Activated CD4-positive, alpha-beta T cell treated with anti-CD3 and anti-CD28 coated beads, Interleukin-2, Interleukin-4, amounts not matched to agents 100 ng/mL and 50 ng/mL, durations not matched to agents 16 hours and 8 hours (primary cell): Measurements from ENCODE around the gene NGRN.
"Not testable (repeated sequence)": the region's sequence is repeated elsewhere in the genome, so short reads cannot be mapped to it uniquely, and the experiment has no call there.

Experiments
- DNase-seq: peaks from one replicate; pipeline ENCODE4 v3.0.0-alpha.2; 2020; ENCODE audit warnings: low spot score

Gene NGRN

GRCh38 chr15:90234096-90234988, 31.1 kb upstream of the NGRN start, which contains the start of gene GDPGP1:
Gene GDPGP1, plus strand, starts transcription at chr15:90234209. Its CDS starts 6,700 bp downstream, at chr15:90240909.
- DNase-seq: no peak

GRCh38 chr15:90239371-90239770, 26.1 kb upstream of the NGRN start:
- DNase-seq: no peak

DNA sequence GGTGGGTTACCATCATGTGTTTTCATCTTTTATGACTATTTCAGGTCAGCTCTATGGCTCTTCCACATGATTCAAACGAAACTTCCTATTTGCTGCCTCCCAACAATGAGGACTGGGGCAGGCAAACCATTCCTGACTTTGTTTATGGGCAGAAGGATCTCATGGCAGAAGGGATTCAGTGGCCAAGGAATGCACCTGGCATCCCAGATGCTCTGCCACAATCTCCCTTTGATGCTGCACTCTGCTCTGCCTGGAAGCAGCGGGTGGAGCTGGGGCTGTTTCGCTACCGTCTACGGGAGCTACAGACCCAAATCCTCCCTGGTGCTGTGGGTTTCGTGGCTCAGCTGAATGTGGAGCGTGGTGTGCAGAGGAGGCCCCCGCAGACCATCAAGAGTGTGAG, 24.6 kb upstream of the NGRN start:
- no peak for DNase-seq

DNA sequence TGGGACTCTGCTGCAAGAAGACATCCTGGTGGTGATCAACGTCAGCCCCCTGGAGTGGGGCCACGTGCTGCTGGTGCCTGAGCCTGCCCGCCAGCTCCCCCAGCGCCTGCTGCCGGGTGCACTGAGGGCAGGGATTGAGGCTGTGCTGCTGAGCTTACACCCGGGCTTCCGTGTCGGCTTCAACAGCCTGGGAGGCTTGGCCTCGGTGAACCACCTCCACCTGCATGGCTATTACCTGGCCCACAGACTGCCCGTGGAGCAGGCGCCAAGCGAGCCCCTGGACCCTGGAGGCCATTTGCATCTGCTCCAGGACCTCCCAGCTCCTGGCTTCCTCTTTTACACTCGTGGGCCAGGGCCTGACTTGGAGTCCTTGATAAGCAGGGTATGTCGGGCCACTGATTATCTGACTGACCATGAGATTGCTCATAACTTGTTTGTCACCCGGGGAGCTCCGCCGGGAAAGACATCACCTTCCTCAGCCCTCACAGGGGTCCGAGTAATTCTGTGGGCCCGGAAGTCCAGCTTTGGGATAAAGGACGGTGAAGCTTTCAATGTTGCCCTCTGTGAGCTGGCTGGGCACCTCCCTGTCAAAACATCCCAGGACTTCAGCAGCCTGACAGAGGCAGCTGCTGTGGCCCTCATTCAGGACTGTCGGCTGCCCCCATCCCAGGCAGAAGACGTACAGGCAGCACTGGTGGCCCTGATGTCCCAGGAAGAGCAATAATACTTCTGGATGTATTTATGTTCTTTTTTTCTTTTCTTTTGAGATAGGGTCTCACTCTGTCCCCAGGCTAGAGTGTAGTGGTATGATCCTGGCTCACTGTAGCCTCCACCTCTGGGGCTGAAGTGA, 23.9 kb upstream of the NGRN start:
- DNase-seq: no peak

GRCh38 chr15:90243943-90244639, 21.4 kb upstream of the NGRN start:
- DNase-seq: no peak

GRCh38 chr15:90248789-90249202, 16.7 kb upstream of the NGRN start:
- no peak for DNase-seq

- DNase-seq: peak; percentile 54
Observed at GRCh38 chr15:90249203-90249863, 16.1 kb upstream of the NGRN start, which contains the start of gene TTLL13. Gene TTLL13, plus strand, starts transcription at chr15:90249556. Its CDS starts 1,075 bp downstream, at chr15:90250631.

GRCh38 chr15:90257776-90258175, 7.7 kb upstream of the NGRN start:
- DNase-seq: no peak

- peak; percentile 77 for DNase-seq
Observed at GRCh38 chr15:90259524-90259923, 5.9 kb upstream of the NGRN start.

GRCh38 chr15:90260731-90261130, 4.7 kb upstream of the NGRN start:
- not testable (repeated sequence) for DNase-seq

- DNase-seq: no peak
Observed at GRCh38 chr15:90261811-90262210, 3.7 kb upstream of the NGRN start.

DNA sequence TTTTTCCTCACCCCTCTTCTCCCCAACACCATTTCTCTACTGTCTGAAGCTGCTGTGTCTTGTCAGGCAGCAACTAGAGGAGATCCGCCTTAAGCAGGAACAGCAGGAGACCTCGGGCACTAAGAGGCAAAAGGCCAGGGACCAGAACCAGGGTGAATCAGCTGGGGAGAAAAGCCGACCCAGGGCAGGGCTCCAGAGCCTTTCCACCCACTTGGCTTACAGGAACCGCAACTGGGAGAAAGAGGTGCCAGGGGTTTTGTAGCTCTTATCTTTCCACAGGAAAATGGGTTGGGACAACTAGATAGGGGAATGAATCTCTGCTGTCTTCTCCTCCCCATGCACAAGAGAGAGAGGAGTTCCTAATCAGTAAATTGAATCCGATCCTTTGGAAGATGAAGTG, 3.0 kb upstream of the NGRN start:
- no peak for DNase-seq

- peak; percentile 58 for DNase-seq
Observed at GRCh38 chr15:90264671-90265070, 801 bp upstream of the NGRN start.

DNA sequence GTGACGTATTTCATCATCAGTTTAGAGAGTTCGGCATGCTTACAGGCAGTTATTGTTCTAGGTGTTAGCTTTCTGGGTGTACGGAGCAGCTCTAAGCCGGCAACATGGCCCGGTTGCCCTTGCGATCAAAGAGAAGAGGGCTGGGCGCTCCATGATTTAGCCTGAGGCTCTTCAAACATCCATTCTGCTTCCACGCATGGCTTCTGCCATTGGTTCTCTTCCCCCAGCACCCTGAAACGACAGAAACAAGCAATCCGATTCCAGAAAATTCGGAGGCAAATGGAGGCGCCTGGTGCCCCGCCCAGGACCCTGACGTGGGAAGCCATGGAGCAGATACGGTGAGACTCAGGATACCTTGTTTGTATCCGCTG, 574 bp downstream of the NGRN start:
- DNase-seq: peak; percentile 63

GRCh38 chr15:90266485-90266884, 1.0 kb downstream of the NGRN start:
- DNase-seq: peak; percentile 24

- DNase-seq: no peak
Observed at GRCh38 chr15:90268415-90268814, 2.9 kb downstream of the NGRN start.

GRCh38 chr15:90270502-90271150, 5.2 kb downstream of the NGRN start:
- no peak for DNase-seq

DNA sequence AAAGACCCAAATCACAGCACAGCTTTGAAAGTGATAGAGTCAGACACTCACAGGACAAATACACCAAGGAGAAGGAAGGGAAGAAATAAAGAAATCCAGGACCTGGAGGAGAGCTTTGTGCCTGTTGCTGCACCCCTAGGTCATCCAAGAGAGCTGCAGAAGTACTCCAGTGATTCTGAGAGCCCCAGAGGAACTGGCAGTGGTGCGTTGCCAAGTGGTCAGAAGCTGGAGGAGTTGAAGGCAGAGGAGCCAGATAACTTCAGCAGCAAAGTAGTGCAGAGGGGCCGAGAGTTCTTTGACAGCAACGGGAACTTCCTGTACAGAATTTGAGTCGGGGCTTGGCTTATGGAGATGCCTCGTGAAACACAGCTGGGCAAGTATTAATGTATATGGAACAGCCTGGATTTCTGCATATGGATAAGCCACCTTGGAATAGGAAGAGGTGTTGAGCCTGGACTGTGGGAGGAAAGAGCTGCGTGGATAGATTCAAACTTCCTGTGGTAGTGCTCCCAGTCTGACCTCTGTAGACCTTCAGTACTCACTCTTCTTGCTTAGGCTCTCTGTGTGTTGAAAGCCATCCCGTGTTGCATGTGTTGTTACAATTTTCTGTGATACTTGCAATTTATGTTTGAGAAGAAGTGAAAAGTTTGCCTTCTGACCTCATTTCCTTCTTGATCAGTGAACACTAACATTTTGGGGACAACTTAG, 6.1 kb downstream of the NGRN start:
- no peak for DNase-seq

DNA sequence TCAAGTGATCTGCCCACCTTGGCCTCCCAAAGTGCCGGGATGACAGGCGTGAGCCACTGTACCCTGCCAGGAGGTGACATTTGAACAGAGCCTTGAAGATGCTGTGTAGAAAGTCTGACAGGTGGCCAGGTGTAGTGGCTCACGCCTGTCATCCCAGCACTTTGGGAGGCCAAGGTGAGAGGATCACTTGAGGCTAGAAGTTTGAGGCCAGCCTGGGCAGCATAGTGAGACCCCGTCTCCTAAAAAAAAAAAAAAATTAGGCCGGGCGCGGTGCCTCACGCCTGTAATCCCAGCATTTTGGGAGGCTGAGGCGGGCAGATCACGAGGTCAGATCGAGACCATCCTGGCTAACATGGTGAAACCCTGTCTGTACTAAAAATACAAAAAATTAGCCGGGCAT, 13.0 kb downstream of the NGRN start:
- DNase-seq: not testable (repeated sequence)

GRCh38 chr15:90280743-90281142, 15.3 kb downstream of the NGRN start:
- DNase-seq: not testable (repeated sequence)
